Measurements from ENCODE around the gene SMARCB1.

- TF ChIP-seq CTCF (optimal IDR thresholded peaks at IDR 0.05 in 1 of 3, IDR thresholded peaks at IDR 0.05 in 1 of 3, conservative IDR thresholded peaks at IDR 0.05 in 1 of 3; ENCODE audit: extremely low read depth in 1 of 3, insufficient read depth in 2 of 3, low read length in 3 of 3) (peak in 1 of 3 experiments; percentile 17), EZH2 (IDR thresholded peaks at IDR 0.05; ENCODE audit: low read length) (no peak)
These were observed 70.2 kb downstream of the SMARCB1 start for GRCh38 chr22:23856721-23857605.

Data from keratinocyte (primary cell).